ENCODE measurements around the gene ARHGEF12.

ARHGEF12 gene

GRCh38 chr11:120527111-120527761 is 191.0 kb downstream of the ARHGEF12 start:
- Histone ChIP-seq H3K4me1 (ENCODE audit: control insufficient read depth in 2 of 2, insufficient read depth in 2 of 2, low read length in 2 of 2) (peaks cover 2 to 6% of the 10 kb centered on the region in 2 donors), H3K27ac (ENCODE audit: low read depth in 2 of 2, low read length in 2 of 2) (no peak overlapping the region), H3K9me3 (ENCODE audit: control insufficient read depth in 2 of 2, low read length in 2 of 2) (no peaks in the 10 kb centered on the region), H3K27me3 (ENCODE audit: control insufficient read depth in 2 of 2, insufficient read depth in 2 of 2, low read length in 2 of 2) (peaks cover 51 to 65% of the 10 kb centered on the region in 2 donors), H3K9ac (ENCODE audit: low read depth in 1 of 2, low read length in 2 of 2) (no peak overlapping the region), H3K36me3 (ENCODE audit: control insufficient read depth in 2 of 2, insufficient read depth in 2 of 2, low read length in 2 of 2) (no peaks in the 10 kb centered on the region), H3K4me3 (ENCODE audit: low read length in 2 of 2) (no peak overlapping the region)

GRCh38 chr11:120528749-120529148 is 192.5 kb downstream of the ARHGEF12 start:
- H3K4me3 ChIP-seq (ENCODE audit: low read length in 2 of 2) = no peak overlapping the region
- peaks cover 2 to 6% of the 10 kb centered on the region in 2 donors for H3K4me1 ChIP-seq (ENCODE audit: control insufficient read depth in 2 of 2, insufficient read depth in 2 of 2, low read length in 2 of 2)
- H3K27ac ChIP-seq (ENCODE audit: low read depth in 2 of 2, low read length in 2 of 2) = no peak overlapping the region
- H3K9ac ChIP-seq (ENCODE audit: low read depth in 1 of 2, low read length in 2 of 2) = no peak overlapping the region
- H3K27me3 ChIP-seq (ENCODE audit: control insufficient read depth in 2 of 2, insufficient read depth in 2 of 2, low read length in 2 of 2) = peaks cover 39 to 58% of the 10 kb centered on the region in 2 donors
- no peaks in the 10 kb centered on the region for H3K36me3 ChIP-seq (ENCODE audit: control insufficient read depth in 2 of 2, insufficient read depth in 2 of 2, low read length in 2 of 2)
- no peaks in the 10 kb centered on the region for H3K9me3 ChIP-seq (ENCODE audit: control insufficient read depth in 2 of 2, low read length in 2 of 2)

- Histone ChIP-seq H3K9me3 (ENCODE audit: control insufficient read depth in 2 of 2, low read length in 2 of 2) (no peaks in the 10 kb centered on the region), H3K36me3 (ENCODE audit: control insufficient read depth in 2 of 2, insufficient read depth in 2 of 2, low read length in 2 of 2) (no peaks in the 10 kb centered on the region), H3K27me3 (ENCODE audit: control insufficient read depth in 2 of 2, insufficient read depth in 2 of 2, low read length in 2 of 2) (peaks cover 38 to 58% of the 10 kb centered on the region in 2 donors)
These were observed 193.0 kb downstream of the ARHGEF12 start for GRCh38 chr11:120529214-120529613.

GRCh38 chr11:120529911-120530310 is 193.7 kb downstream of the ARHGEF12 start:
- H3K9me3 ChIP-seq (ENCODE audit: control insufficient read depth in 2 of 2, low read length in 2 of 2) = no peaks in the 10 kb centered on the region
- no peak overlapping the region for H3K27ac ChIP-seq (ENCODE audit: low read depth in 2 of 2, low read length in 2 of 2)
- peaks cover 31 to 59% of the 10 kb centered on the region in 2 donors for H3K27me3 ChIP-seq (ENCODE audit: control insufficient read depth in 2 of 2, insufficient read depth in 2 of 2, low read length in 2 of 2)
- H3K4me1 ChIP-seq (ENCODE audit: control insufficient read depth in 2 of 2, insufficient read depth in 2 of 2, low read length in 2 of 2) = peaks cover 2 to 6% of the 10 kb centered on the region in 2 donors
- H3K36me3 ChIP-seq (ENCODE audit: control insufficient read depth in 2 of 2, insufficient read depth in 2 of 2, low read length in 2 of 2) = no peaks in the 10 kb centered on the region
- no peak overlapping the region for H3K4me3 ChIP-seq (ENCODE audit: low read length in 2 of 2)
- H3K9ac ChIP-seq (ENCODE audit: low read depth in 1 of 2, low read length in 2 of 2) = no peak overlapping the region

More at GRCh38 chr11:120529214-120529613, 193.0 kb downstream of the ARHGEF12 start:
- Histone ChIP-seq H3K9ac (ENCODE audit: low read depth in 1 of 2, low read length in 2 of 2) (no peak overlapping the region), H3K4me1 (ENCODE audit: control insufficient read depth in 2 of 2, insufficient read depth in 2 of 2, low read length in 2 of 2) (peaks cover 2 to 6% of the 10 kb centered on the region in 2 donors), H3K27ac (ENCODE audit: low read depth in 2 of 2, low read length in 2 of 2) (no peak overlapping the region), H3K4me3 (ENCODE audit: low read length in 2 of 2) (no peak overlapping the region)

- H3K4me1 ChIP-seq (ENCODE audit: control insufficient read depth in 2 of 2, insufficient read depth in 2 of 2, low read length in 2 of 2) = peaks cover 0 to under 1% of the 10 kb centered on the region in 2 donors
- no peak overlapping the region for H3K9ac ChIP-seq (ENCODE audit: low read depth in 1 of 2, low read length in 2 of 2)
- H3K36me3 ChIP-seq (ENCODE audit: control insufficient read depth in 2 of 2, insufficient read depth in 2 of 2, low read length in 2 of 2) = no peaks in the 10 kb centered on the region
- peaks cover 27 to 62% of the 10 kb centered on the region in 2 donors for H3K27me3 ChIP-seq (ENCODE audit: control insufficient read depth in 2 of 2, insufficient read depth in 2 of 2, low read length in 2 of 2)
- H3K9me3 ChIP-seq (ENCODE audit: control insufficient read depth in 2 of 2, low read length in 2 of 2) = no peaks in the 10 kb centered on the region
- H3K27ac ChIP-seq (ENCODE audit: low read depth in 2 of 2, low read length in 2 of 2) = no peak overlapping the region
- H3K4me3 ChIP-seq (ENCODE audit: low read length in 2 of 2) = no peak overlapping the region
These were observed 196.0 kb downstream of the ARHGEF12 start for GRCh38 chr11:120532082-120532831.

- Histone ChIP-seq H3K9ac (ENCODE audit: low read depth in 1 of 2, low read length in 2 of 2) (no peak overlapping the region), H3K36me3 (ENCODE audit: control insufficient read depth in 2 of 2, insufficient read depth in 2 of 2, low read length in 2 of 2) (no peaks in the 10 kb centered on the region), H3K27ac (ENCODE audit: low read depth in 2 of 2, low read length in 2 of 2) (no peak overlapping the region)
These were observed 196.6 kb downstream of the ARHGEF12 start for GRCh38 chr11:120532832-120533196.

GRCh38 chr11:120536091-120536796 is 200.0 kb downstream of the ARHGEF12 start:
- Histone ChIP-seq H3K4me3 (ENCODE audit: low read length in 2 of 2) (no peak overlapping the region), H3K9me3 (ENCODE audit: control insufficient read depth in 2 of 2, low read length in 2 of 2) (no peaks in the 10 kb centered on the region), H3K9ac (ENCODE audit: low read depth in 1 of 2, low read length in 2 of 2) (no peak overlapping the region), H3K36me3 (ENCODE audit: control insufficient read depth in 2 of 2, insufficient read depth in 2 of 2, low read length in 2 of 2) (no peaks in the 10 kb centered on the region), H3K27me3 (ENCODE audit: control insufficient read depth in 2 of 2, insufficient read depth in 2 of 2, low read length in 2 of 2) (peaks cover 12 to 33% of the 10 kb centered on the region in 2 donors), H3K4me1 (ENCODE audit: control insufficient read depth in 2 of 2, insufficient read depth in 2 of 2, low read length in 2 of 2) (no peaks in the 10 kb centered on the region), H3K27ac (ENCODE audit: low read depth in 2 of 2, low read length in 2 of 2) (no peak overlapping the region)

More at GRCh38 chr11:120532832-120533196, 196.6 kb downstream of the ARHGEF12 start:
- peaks cover 21 to 57% of the 10 kb centered on the region in 2 donors for H3K27me3 ChIP-seq (ENCODE audit: control insufficient read depth in 2 of 2, insufficient read depth in 2 of 2, low read length in 2 of 2)
- no peak overlapping the region for H3K4me3 ChIP-seq (ENCODE audit: low read length in 2 of 2)
- no peaks in the 10 kb centered on the region for H3K9me3 ChIP-seq (ENCODE audit: control insufficient read depth in 2 of 2, low read length in 2 of 2)
- H3K4me1 ChIP-seq (ENCODE audit: control insufficient read depth in 2 of 2, insufficient read depth in 2 of 2, low read length in 2 of 2) = no peaks in the 10 kb centered on the region

- Histone ChIP-seq H3K9me3 (ENCODE audit: control insufficient read depth in 2 of 2, low read length in 2 of 2) (no peaks in the 10 kb centered on the region), H3K27ac (ENCODE audit: low read depth in 2 of 2, low read length in 2 of 2) (no peak overlapping the region), H3K9ac (ENCODE audit: low read depth in 1 of 2, low read length in 2 of 2) (no peak overlapping the region), H3K27me3 (ENCODE audit: control insufficient read depth in 2 of 2, insufficient read depth in 2 of 2, low read length in 2 of 2) (peaks cover 10 to 30% of the 10 kb centered on the region in 2 donors), H3K4me1 (ENCODE audit: control insufficient read depth in 2 of 2, insufficient read depth in 2 of 2, low read length in 2 of 2) (no peaks in the 10 kb centered on the region), H3K4me3 (ENCODE audit: low read length in 2 of 2) (no peak overlapping the region), H3K36me3 (ENCODE audit: control insufficient read depth in 2 of 2, insufficient read depth in 2 of 2, low read length in 2 of 2) (no peaks in the 10 kb centered on the region)
These were observed 200.6 kb downstream of the ARHGEF12 start for GRCh38 chr11:120536797-120537169.

- Histone ChIP-seq H3K4me1 (ENCODE audit: control insufficient read depth in 2 of 2, insufficient read depth in 2 of 2, low read length in 2 of 2) (no peaks in the 10 kb centered on the region), H3K9me3 (ENCODE audit: control insufficient read depth in 2 of 2, low read length in 2 of 2) (no peaks in the 10 kb centered on the region), H3K27ac (ENCODE audit: low read depth in 2 of 2, low read length in 2 of 2) (no peak overlapping the region), H3K27me3 (ENCODE audit: control insufficient read depth in 2 of 2, insufficient read depth in 2 of 2, low read length in 2 of 2) (peaks cover 7 to 20% of the 10 kb centered on the region in 2 donors), H3K4me3 (ENCODE audit: low read length in 2 of 2) (no peak overlapping the region), H3K36me3 (ENCODE audit: control insufficient read depth in 2 of 2, insufficient read depth in 2 of 2, low read length in 2 of 2) (no peaks in the 10 kb centered on the region), H3K9ac (ENCODE audit: low read depth in 1 of 2, low read length in 2 of 2) (no peak overlapping the region)
These were observed 201.8 kb downstream of the ARHGEF12 start for GRCh38 chr11:120537996-120538395.

- Histone ChIP-seq H3K4me3 (ENCODE audit: low read length in 2 of 2) (no peak overlapping the region), H3K9me3 (ENCODE audit: control insufficient read depth in 2 of 2, low read length in 2 of 2) (no peaks in the 10 kb centered on the region), H3K27ac (ENCODE audit: low read depth in 2 of 2, low read length in 2 of 2) (no peak overlapping the region), H3K4me1 (ENCODE audit: control insufficient read depth in 2 of 2, insufficient read depth in 2 of 2, low read length in 2 of 2) (no peaks in the 10 kb centered on the region), H3K9ac (ENCODE audit: low read depth in 1 of 2, low read length in 2 of 2) (no peak overlapping the region), H3K27me3 (ENCODE audit: control insufficient read depth in 2 of 2, insufficient read depth in 2 of 2, low read length in 2 of 2) (peaks cover 7 to 20% of the 10 kb centered on the region in 2 donors), H3K36me3 (ENCODE audit: control insufficient read depth in 2 of 2, insufficient read depth in 2 of 2, low read length in 2 of 2) (no peaks in the 10 kb centered on the region)
These were observed 202.5 kb downstream of the ARHGEF12 start for GRCh38 chr11:120538707-120539106.
